ENCODE measurements around the gene SURF6. TPM values are rescaled to one million over a fixed set of nuclear protein-coding genes. Genes with fewer than 3 reads are reported as not detected.
A peak's percentile ranks its signal among the peaks of the same experiment; 100 is the strongest.
"Not testable (repeated sequence)": the region's sequence is repeated elsewhere in the genome, so short reads cannot be mapped to it uniquely, and the experiment has no call there.

The SURF6 gene
- total RNA-seq, 1 donor from 2014 or later: 23.9 TPM

- Mint-ChIP-seq H3K4me3 (no peak overlapping the region), H3K9me3 (no peaks in the 10 kb centered on the region), H3K27ac (ENCODE audit: unreplicated experiment) (no peak overlapping the region), H3K4me1 (no peaks in the 10 kb centered on the region), H3K36me3 (ENCODE audit: low read depth) (peaks cover 15% of the 10 kb centered on the region), H3K27me3 (ENCODE audit: low read depth) (no peaks in the 10 kb centered on the region)
- no peak for DNase-seq (ENCODE audit: low read depth, low spot score)
- no peak for TF ChIP-seq CTCF (conservative IDR thresholded peaks at IDR 0.05)
These were observed 8.0 kb downstream of the SURF6 start for GRCh38 chr9:133327834-133328484.

GRCh38 chr9:133327021-133327420 is 9.0 kb downstream of the SURF6 start:
- H3K27ac Mint-ChIP-seq (ENCODE audit: unreplicated experiment); H3K9me3 Mint-ChIP-seq; DNase-seq (ENCODE audit: low read depth, low spot score); H3K4me1 Mint-ChIP-seq; H3K27me3 Mint-ChIP-seq (ENCODE audit: low read depth); H3K4me3 Mint-ChIP-seq: not testable (repeated sequence)
- peaks cover 15% of the 10 kb centered on the region for H3K36me3 Mint-ChIP-seq (ENCODE audit: low read depth)

- TF ChIP-seq CTCF (conservative IDR thresholded peaks at IDR 0.05): no peak
- H3K9me3 Mint-ChIP-seq: no peaks in the 10 kb centered on the region
- peak overlapping the region; percentile 20 for H3K27ac Mint-ChIP-seq (ENCODE audit: unreplicated experiment)
- H3K27me3 Mint-ChIP-seq (ENCODE audit: low read depth): no peaks in the 10 kb centered on the region
- DNase-seq (ENCODE audit: low read depth, low spot score): no peak
- no peaks in the 10 kb centered on the region for H3K4me1 Mint-ChIP-seq
- no peak overlapping the region for H3K4me3 Mint-ChIP-seq
- peaks cover 6% of the 10 kb centered on the region for H3K36me3 Mint-ChIP-seq (ENCODE audit: low read depth)
These were observed 11.8 kb downstream of the SURF6 start for GRCh38 chr9:133323991-133324703.

GRCh38 chr9:133323211-133323610 is 12.8 kb downstream of the SURF6 start:
- Mint-ChIP-seq H3K27ac (ENCODE audit: unreplicated experiment) (no peak overlapping the region), H3K4me1 (no peaks in the 10 kb centered on the region), H3K9me3 (no peaks in the 10 kb centered on the region), H3K36me3 (ENCODE audit: low read depth) (no peaks in the 10 kb centered on the region), H3K27me3 (ENCODE audit: low read depth) (no peaks in the 10 kb centered on the region), H3K4me3 (no peak overlapping the region)
- no peak for TF ChIP-seq CTCF (conservative IDR thresholded peaks at IDR 0.05)
- DNase-seq (ENCODE audit: low read depth, low spot score): no peak

GRCh38 chr9:133322701-133323100 is 13.3 kb downstream of the SURF6 start:
- Mint-ChIP-seq H3K4me3 (no peak overlapping the region), H3K27me3 (ENCODE audit: low read depth) (no peaks in the 10 kb centered on the region), H3K36me3 (ENCODE audit: low read depth) (no peaks in the 10 kb centered on the region), H3K9me3 (no peaks in the 10 kb centered on the region), H3K4me1 (no peaks in the 10 kb centered on the region), H3K27ac (ENCODE audit: unreplicated experiment) (no peak overlapping the region)
- no peak for DNase-seq (ENCODE audit: low read depth, low spot score)
- no peak for TF ChIP-seq CTCF (conservative IDR thresholded peaks at IDR 0.05)

- no peaks in the 10 kb centered on the region for H3K27me3 Mint-ChIP-seq (ENCODE audit: low read depth)
- H3K4me3 Mint-ChIP-seq: no peak overlapping the region
- H3K27ac Mint-ChIP-seq (ENCODE audit: unreplicated experiment): no peak overlapping the region
- no peaks in the 10 kb centered on the region for H3K9me3 Mint-ChIP-seq
- TF ChIP-seq CTCF (conservative IDR thresholded peaks at IDR 0.05): no peak
- no peaks in the 10 kb centered on the region for H3K36me3 Mint-ChIP-seq (ENCODE audit: low read depth)
- H3K4me1 Mint-ChIP-seq: no peaks in the 10 kb centered on the region
- no peak for DNase-seq (ENCODE audit: low read depth, low spot score)
These were observed 14.5 kb downstream of the SURF6 start for GRCh38 chr9:133321411-133321935.
